ENCODE measurements around the gene TTPAL.

The TTPAL gene, protein sequence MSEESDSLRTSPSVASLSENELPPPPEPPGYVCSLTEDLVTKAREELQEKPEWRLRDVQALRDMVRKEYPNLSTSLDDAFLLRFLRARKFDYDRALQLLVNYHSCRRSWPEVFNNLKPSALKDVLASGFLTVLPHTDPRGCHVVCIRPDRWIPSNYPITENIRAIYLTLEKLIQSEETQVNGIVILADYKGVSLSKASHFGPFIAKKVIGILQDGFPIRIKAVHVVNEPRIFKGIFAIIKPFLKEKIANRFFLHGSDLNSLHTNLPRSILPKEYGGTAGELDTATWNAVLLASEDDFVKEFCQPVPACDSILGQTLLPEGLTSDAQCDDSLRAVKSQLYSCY

GRCh38 chr20:44475694-44476560 is at the start of gene TTPAL:
TTPAL (plus strand) TSS chr20:44475874; CDS start chr20:44480000, 4,126 bp downstream.
- peak; percentile 94 for DNase-seq (ENCODE audit: low spot score)
- in situ Hi-C loops (cut with MboI; ENCODE audit: low pct_unique_long_range_greater_than_20kb, low sequenced_read_pairs, unreplicated experiment), result no loop called here
- TF ChIP-seq CTCF (IDR thresholded peaks at IDR 0.05; ENCODE audit: extremely low read depth, insufficient read depth, missing control alignments), result peak; percentile 26

- in situ Hi-C loops (cut with MboI; ENCODE audit: low pct_unique_long_range_greater_than_20kb, low sequenced_read_pairs, unreplicated experiment), result no loop called here
These were observed 49.8 kb upstream of the TTPAL start for GRCh38 chr20:44425923-44426322.

GRCh38 chr20:44426879-44427790 is 48.5 kb upstream of the TTPAL start:
- in situ Hi-C loops (cut with MboI; ENCODE audit: low pct_unique_long_range_greater_than_20kb, low sequenced_read_pairs, unreplicated experiment), result no loop called here
- no peak for TF ChIP-seq CTCF (IDR thresholded peaks at IDR 0.05; ENCODE audit: extremely low read depth, insufficient read depth, missing control alignments)
- no peak for DNase-seq (ENCODE audit: low spot score)

More at GRCh38 chr20:44425923-44426322, 49.8 kb upstream of the TTPAL start:
- no peak for TF ChIP-seq CTCF (IDR thresholded peaks at IDR 0.05; ENCODE audit: extremely low read depth, insufficient read depth, missing control alignments)
- DNase-seq (ENCODE audit: low spot score), result no peak

DNA sequence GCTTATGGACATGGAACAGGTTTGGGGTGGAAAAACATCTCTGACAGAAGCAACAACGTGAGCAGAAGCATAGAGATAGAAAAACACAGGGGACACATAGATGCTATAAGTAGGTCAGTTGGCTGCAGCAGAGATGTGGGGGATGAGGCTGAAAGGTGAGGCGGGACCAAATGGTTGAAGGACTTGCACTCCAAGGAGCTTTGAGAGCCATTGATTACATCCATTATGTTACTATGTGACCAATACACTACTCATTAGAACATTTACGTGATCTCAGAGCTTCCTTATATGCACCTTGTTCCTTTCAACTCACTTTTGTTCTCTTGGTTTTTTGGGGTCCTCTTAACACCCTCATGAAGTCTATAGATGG is 47.9 kb upstream of the TTPAL start:
- TF ChIP-seq CTCF (IDR thresholded peaks at IDR 0.05; ENCODE audit: extremely low read depth, insufficient read depth, missing control alignments), result no peak
- DNase-seq (ENCODE audit: low spot score), result no peak
- in situ Hi-C loops (cut with MboI; ENCODE audit: low pct_unique_long_range_greater_than_20kb, low sequenced_read_pairs, unreplicated experiment), result no loop called here

DNA sequence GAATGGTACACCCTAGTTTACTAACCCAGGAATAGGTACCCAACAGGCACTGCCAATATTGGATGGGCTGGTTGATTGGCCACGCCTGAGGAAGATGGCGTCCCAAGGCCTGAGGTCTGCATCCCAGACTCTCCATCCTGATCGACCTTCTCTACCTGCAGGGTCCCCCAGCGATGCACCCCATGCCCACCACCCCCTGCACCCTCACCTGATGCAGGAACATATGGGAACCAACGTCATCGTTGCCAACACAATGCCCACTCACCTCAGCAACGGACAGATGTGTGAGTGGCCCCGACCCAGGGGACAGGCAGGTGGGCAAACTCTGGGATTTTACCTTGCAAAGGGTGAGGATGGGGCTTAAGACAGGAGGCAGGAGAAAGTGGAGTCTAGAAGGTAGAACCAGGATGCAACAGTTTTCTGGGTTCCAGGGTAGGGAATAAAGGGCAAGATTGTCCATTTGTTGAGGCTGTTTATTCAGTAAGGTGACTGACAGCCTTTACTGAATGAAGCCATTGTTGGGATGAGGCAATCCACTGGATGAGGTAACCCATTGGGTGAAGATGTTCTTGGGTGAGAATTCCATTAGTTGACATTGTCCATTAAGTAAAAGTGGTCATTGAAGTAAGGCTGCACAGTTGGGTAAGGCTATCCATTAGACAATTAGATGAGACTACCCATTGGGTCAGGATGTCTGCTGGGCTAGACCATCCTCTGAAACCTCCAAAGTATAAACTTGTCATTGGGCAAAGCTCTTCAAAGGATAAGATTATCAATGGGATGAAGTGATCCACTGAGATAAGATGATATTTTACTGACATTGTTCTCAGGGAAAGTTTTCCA is 47.3 kb upstream of the TTPAL start:
- TF ChIP-seq CTCF (IDR thresholded peaks at IDR 0.05; ENCODE audit: extremely low read depth, insufficient read depth, missing control alignments), result no peak
- DNase-seq (ENCODE audit: low spot score), result no peak
- in situ Hi-C loops (cut with MboI; ENCODE audit: low pct_unique_long_range_greater_than_20kb, low sequenced_read_pairs, unreplicated experiment), result no loop called here

Data from GM13977 (cell line).